ENCODE data around the gene WFS1.

Gene WFS1

GRCh38 chr4:6230502-6230785, 39.2 kb upstream of the WFS1 start:
- DNase-seq (ENCODE audit: low read depth in 2 of 2), result no peak
- TF ChIP-seq, protein P1, sequence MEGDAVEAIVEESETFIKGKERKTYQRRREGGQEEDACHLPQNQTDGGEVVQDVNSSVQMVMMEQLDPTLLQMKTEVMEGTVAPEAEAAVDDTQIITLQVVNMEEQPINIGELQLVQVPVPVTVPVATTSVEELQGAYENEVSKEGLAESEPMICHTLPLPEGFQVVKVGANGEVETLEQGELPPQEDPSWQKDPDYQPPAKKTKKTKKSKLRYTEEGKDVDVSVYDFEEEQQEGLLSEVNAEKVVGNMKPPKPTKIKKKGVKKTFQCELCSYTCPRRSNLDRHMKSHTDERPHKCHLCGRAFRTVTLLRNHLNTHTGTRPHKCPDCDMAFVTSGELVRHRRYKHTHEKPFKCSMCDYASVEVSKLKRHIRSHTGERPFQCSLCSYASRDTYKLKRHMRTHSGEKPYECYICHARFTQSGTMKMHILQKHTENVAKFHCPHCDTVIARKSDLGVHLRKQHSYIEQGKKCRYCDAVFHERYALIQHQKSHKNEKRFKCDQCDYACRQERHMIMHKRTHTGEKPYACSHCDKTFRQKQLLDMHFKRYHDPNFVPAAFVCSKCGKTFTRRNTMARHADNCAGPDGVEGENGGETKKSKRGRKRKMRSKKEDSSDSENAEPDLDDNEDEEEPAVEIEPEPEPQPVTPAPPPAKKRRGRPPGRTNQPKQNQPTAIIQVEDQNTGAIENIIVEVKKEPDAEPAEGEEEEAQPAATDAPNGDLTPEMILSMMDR (IDR thresholded peaks at IDR 0.05; ENCODE audit: low read depth, low read length), result no peak

GRCh38 chr4:6230827-6231662, 38.6 kb upstream of the WFS1 start:
- TF ChIP-seq, protein P1 (IDR thresholded peaks at IDR 0.05; ENCODE audit: low read depth, low read length), result no peak
- H3K4me3 ChIP-seq (replicated peaks in 1 of 2; ENCODE audit: low read depth in 2 of 2, low read length in 2 of 2), result no peak overlapping the region
- no peak for DNase-seq (ENCODE audit: low read depth in 2 of 2)

More at GRCh38 chr4:6230502-6230785, 39.2 kb upstream of the WFS1 start:
- H3K4me3 ChIP-seq (replicated peaks in 1 of 2; ENCODE audit: low read depth in 2 of 2, low read length in 2 of 2), result no peak overlapping the region

DNA sequence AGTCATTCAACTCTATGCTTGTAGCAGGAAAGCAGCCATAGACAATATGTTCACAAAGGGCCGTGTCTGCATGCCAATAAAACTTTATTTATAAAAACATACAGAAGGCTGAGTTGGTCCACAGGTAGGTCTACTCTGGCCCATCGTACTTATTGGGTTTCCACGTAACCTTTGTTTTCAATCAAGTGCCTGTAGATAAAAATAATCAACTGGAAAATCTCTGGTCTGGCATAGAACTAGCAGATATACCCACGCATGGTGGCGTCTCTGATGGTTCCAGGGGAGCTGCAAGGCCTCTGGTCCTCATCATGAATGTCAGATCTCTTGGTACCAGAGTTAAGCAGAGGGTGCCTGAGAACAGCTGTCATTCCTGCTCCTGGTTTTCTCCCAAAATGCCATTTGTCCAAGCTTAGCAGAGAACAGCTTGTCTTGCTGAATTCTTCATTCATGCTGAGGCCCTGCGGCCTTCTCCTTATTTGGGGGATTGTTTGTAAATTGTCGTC, 37.9 kb upstream of the WFS1 start:
- no peak for DNase-seq (ENCODE audit: low read depth in 2 of 2)
- no peak overlapping the region for H3K4me3 ChIP-seq (replicated peaks in 1 of 2; ENCODE audit: low read depth in 2 of 2, low read length in 2 of 2)
- TF ChIP-seq, protein P1 (IDR thresholded peaks at IDR 0.05; ENCODE audit: low read depth, low read length), result no peak

DNA sequence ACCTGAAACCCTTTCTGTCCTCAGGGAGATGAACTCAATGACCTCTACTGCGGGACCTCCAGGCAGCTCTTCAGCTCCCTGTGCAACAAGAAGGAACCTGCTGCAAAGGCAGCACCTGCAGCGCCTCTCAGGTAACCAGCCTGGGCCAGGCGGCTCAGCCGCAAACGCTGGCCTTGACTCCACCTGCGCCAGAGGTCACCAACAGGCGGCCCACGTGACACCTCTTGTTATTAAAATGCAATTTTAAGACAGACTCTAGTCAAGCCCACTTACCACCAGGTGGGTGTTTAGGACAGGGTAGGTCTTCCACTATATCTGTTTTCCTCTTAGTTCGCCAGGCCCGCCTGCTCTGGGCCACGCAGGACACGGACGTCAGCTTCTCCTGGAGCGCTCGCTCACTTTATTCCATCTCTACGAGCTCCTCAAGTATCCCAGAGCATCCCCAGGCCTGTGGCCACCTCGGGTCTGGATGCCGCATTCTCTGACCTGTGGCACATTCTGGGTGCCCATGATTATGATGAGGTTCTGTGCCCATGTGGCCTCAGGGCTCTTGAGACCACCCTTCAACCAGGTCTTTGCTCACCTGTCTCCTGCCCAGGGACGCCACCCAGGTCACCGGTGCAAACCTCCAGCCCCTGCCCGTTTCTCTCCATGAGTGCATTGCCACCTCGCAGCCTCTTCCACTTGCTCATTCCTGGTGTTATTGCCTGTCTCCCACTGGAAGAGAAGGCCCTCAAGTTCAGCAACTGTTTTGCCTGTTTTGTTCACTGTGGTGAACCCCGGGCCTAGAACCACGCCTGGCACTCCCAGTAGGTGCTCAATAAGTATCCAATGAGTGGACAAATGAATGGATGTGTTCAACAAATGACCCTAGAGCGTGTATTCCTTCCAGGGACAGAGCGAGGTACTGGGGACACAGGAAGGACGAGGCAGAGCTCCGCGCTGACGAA, 36.5 kb upstream of the WFS1 start:
- H3K4me3 ChIP-seq (replicated peaks in 1 of 2; ENCODE audit: low read depth in 2 of 2, low read length in 2 of 2), result no peak overlapping the region
- DNase-seq (ENCODE audit: low read depth in 2 of 2), result no peak
- TF ChIP-seq, protein P1 (IDR thresholded peaks at IDR 0.05; ENCODE audit: low read depth, low read length), result no peak

- TF ChIP-seq, protein P1 (IDR thresholded peaks at IDR 0.05; ENCODE audit: low read depth, low read length), result no peak
- no peak for DNase-seq (ENCODE audit: low read depth in 2 of 2)
- H3K4me3 ChIP-seq (replicated peaks in 1 of 2; ENCODE audit: low read depth in 2 of 2, low read length in 2 of 2), result no peak overlapping the region
Measured at GRCh38 chr4:6233929-6234328, 35.7 kb upstream of the WFS1 start.

DNA sequence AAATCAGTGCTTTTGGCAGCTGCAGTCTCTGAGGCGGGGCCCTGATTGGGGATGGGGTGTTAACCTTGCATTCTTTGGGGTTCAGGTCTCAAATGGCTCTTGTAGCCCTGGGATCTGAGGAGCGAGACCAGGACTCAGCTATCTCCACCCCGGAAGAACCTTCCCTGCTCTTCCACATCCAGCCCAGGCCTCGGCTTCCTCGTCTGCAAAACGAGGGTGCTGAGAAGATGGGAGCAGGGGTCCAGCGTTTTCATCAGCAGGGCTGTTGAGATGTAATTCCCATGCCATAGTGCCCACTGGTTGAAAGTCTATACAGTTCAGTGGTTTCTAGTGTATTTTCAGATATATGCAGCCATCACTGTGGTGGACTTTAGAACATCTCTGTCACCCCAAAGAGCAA, 34.6 kb upstream of the WFS1 start:
- H3K4me3 ChIP-seq (replicated peaks in 1 of 2; ENCODE audit: low read depth in 2 of 2, low read length in 2 of 2), result no peak overlapping the region
- TF ChIP-seq, protein P1 (IDR thresholded peaks at IDR 0.05; ENCODE audit: low read depth, low read length), result no peak
- no peak for DNase-seq (ENCODE audit: low read depth in 2 of 2)

All from cardiac fibroblast (primary cell).